K562 (cell line): ENCODE results near the gene MT1X.

Experiments used
- CTCF ChIP-seq, 3 experiments: IDR thresholded peaks in 2 of 3; conservative IDR thresholded peaks in 1 of 3; 2 replicates each; pipeline ENCODE4 v1.5.1; 2011 to 2012; ENCODE audit warnings: low read length in 3 of 3, mild to moderate bottlenecking in 3 of 3, control low read depth in 2 of 3, improper control_type of control experiment in 1 of 3, inconsistent platforms in 1 of 3, low read depth in 1 of 3, mixed read lengths in 1 of 3, moderate library complexity in 1 of 3; ENCODE audit not compliant: insufficient read depth in 2 of 3
- ETS1 ChIP-seq: conservative IDR thresholded peaks from 2 replicates; pipeline ENCODE4 v1.6.1; 2011; ENCODE audit warnings: low read depth, mild to moderate bottlenecking, low read length; ENCODE audit not compliant: control insufficient read depth
- HSF4 ChIP-seq: fragments of 250-450 bp; sonication (Bioruptor Pico); IDR thresholded peaks from 2 replicates; pipeline ENCODE4 v2.1.2; 2022; ENCODE audit warnings: mild to moderate bottlenecking, moderate library complexity, borderline replicate concordance
- KLF13 ChIP-seq: fragments of 450-650 bp; IDR thresholded peaks from 2 replicates; pipeline ENCODE4 v1.6.1; 2016; ENCODE audit warnings: missing genetic modification characterization, low read depth, mild to moderate bottlenecking, missing compliant biosample characterization, moderate library complexity, borderline replicate concordance
- LEF1 ChIP-seq: fragments of 450-650 bp; IDR thresholded peaks from 2 replicates; pipeline ENCODE4 v1.6.1; 2016; ENCODE audit warnings: mild to moderate bottlenecking
- MTA3 ChIP-seq: fragments of 450-650 bp; formaldehyde crosslinking; IDR thresholded peaks from 2 replicates; pipeline ENCODE4 v1.6.1; 2017; ENCODE audit warnings: mild to moderate bottlenecking, borderline replicate concordance
- PCBP1 ChIP-seq: fragments of 200-400 bp; formaldehyde crosslinking; IDR thresholded peaks from 2 replicates; pipeline ENCODE4 v1.6.1; 2018; ENCODE audit warnings: mild to moderate bottlenecking, low read depth, low read length; ENCODE audit not compliant: poor library complexity, severe bottlenecking
- PRDM10 ChIP-seq: fragments of 450-650 bp; IDR thresholded peaks from 2 replicates; pipeline ENCODE4 v1.6.1; 2018; ENCODE audit not compliant: partially characterized antibody
- SMARCA4 ChIP-seq: fragments of 450-650 bp; IDR thresholded peaks from 2 replicates; pipeline ENCODE4 v1.6.1; 2016
- TGIF2 ChIP-seq: sonication (generic); formaldehyde crosslinking; IDR thresholded peaks from 2 replicates; pipeline ENCODE4 v1.8.1; 2022; ENCODE audit warnings: mild to moderate bottlenecking, missing genetic modification reagents, moderate library complexity
- ZBTB33 ChIP-seq: sonication (generic); formaldehyde crosslinking; IDR thresholded peaks from 2 replicates; pipeline ENCODE4 v1.8.1; 2023; ENCODE audit warnings: mild to moderate bottlenecking, missing genetic modification reagents
- ZBTB7A ChIP-seq: IDR thresholded peaks from 2 replicates; pipeline ENCODE4 v1.6.1; 2011; ENCODE audit warnings: low read depth, mild to moderate bottlenecking, low read length, moderate library complexity, borderline replicate concordance; ENCODE audit not compliant: control insufficient read depth
- ZNF24 ChIP-seq: fragments of 450-650 bp; IDR thresholded peaks from 2 replicates; pipeline ENCODE4 v1.6.1; 2016
- ZNF384 ChIP-seq: IDR thresholded peaks from 2 replicates; pipeline ENCODE4 v1.6.1; 2012; ENCODE audit warnings: low read depth, low read length, improper control_type of control experiment

- TF ChIP-seq CTCF (IDR thresholded peaks at IDR 0.05 in 2 of 3, conservative IDR thresholded peaks at IDR 0.05 in 1 of 3; ENCODE audit: insufficient read depth in 2 of 3, low read depth in 1 of 3, low read length in 3 of 3) (no peak), ZBTB33 (CRISPR knock-in tag) (no peak), MTA3 (no peak), PRDM10 (no peak), ETS1 (no peak), LEF1 (no peak), ZNF24 (no peak), ZNF384 (no peak), ZBTB7A (no peak), TGIF2 (CRISPR knock-in tag) (no peak), HSF4 (CRISPR knock-in tag) (no peak), PCBP1 (no peak), SMARCA4 (no peak), KLF13 (tag) (no peak)
Measured at GRCh38 chr16:56684926-56685590, 2.8 kb downstream of the MT1X start.
